Superior temporal gyrus (tissue), 1 donor: ENCODE data around the gene MMP24OS.

Experiments
- DNase-seq: peaks from one replicate; pipeline ENCODE4 v3.0.0-alpha.2; 2016; ENCODE audit errors: extremely low spot score

MMP24OS gene

DNA sequence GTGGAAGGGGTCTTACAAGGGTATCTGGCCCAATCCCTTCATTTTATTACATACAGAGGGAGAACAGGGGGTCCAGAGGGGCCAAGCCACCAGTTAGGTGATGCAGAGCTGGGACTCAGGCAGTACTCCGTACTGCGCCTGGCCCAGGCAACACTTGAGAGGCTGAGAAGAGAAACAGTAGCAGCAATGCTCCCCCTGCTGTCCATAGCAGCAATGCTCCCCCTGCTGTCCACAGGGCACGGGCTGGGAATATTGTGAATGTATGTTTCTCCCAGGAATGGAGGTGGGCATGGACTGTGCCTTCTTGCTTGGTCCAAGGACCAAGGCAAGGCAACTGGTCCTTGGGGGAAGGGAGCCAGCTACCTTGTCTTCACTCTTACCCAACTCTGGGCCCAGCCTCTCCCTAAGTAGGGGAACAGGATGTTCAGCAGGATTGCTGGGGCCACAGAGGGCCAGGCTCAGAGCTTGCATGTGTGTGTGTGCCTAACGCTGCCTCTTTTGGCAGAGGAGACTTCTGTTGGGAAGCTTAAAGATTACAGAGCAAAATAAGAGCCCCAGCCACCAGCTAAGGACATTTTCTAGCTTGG is 29.1 kb upstream of the MMP24OS start:
- DNase-seq = peak; percentile 64

- no peak for DNase-seq
Measured at GRCh38 chr20:35305682-35306556, 28.0 kb upstream of the MMP24OS start.

DNA sequence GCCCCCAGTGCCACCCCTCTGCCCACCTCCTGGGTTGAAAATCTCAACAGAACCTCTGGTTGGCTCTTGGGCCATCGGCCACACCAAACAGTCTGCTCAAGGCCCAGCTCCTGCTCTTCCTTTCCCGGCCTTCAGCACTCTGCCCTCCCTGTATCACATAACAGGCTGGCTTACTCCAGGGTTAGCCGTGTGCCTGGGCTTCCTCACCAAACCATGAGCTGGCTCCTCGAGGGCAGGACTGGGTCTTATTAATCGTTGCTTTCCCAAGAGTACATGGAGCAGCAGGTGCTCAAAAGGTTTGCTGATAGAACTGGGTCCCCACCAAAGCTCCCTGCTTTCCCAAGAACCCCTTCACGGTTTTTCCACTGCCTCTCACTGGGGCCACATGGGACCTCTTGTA is 27.0 kb upstream of the MMP24OS start:
- DNase-seq = no peak

DNA sequence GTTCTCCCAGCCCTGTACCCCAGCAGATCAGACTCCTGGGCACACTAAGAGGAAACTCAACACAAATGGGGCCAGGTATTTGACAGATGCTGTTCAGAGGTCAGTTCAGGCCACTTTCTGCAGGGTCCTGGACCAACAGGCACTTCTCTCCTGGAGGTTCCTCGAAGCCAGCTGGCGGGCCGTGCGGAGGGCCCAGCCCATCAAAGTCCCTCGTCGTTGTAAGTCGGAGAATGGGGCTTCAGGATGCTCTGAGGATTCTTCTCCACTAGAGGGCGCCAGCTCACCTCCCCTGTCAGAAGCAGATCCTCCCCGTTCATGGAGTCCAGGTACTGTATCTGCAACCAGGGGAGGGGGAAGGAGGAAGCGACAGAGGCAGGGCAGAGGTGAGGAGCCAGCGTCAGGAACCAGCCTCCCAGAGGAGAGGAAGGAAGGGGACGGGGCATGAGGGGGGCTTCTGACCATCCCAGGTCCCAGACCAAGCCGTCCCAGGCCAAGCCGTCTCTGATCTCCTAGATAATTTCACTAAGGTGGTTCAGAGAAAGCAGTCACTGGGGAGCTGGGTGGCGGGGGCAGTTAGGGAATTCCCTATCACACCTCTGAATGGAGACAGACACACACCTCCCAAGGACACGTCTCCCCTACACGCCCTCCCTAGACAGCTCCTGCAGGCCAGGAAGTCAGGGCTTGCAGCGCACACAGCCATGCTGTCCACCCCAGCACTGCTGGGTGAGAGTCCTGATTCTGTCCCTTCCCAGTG is 26.0 kb upstream of the MMP24OS start:
- DNase-seq = peak; percentile 88

DNA sequence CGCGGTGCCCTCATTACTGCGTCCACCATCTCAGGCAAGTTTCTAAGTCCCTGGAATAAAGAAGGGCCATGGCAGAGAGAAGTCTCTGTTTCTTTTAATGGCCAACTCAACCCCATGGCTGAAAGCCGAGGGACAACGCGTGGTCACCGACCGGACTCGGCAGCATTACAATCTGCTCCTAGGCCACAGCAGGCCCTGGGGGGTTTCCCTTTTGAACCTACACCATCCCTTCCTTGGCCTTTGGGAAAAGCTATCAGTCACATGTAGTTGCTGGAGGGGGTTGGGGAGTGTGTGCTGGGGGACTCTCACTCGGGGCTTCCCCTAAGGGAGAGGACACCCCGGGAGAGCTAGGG is 25.4 kb upstream of the MMP24OS start:
- no peak for DNase-seq

GRCh38 chr20:35302421-35303335 is 24.8 kb upstream of the MMP24OS start:
- DNase-seq = no peak

DNA sequence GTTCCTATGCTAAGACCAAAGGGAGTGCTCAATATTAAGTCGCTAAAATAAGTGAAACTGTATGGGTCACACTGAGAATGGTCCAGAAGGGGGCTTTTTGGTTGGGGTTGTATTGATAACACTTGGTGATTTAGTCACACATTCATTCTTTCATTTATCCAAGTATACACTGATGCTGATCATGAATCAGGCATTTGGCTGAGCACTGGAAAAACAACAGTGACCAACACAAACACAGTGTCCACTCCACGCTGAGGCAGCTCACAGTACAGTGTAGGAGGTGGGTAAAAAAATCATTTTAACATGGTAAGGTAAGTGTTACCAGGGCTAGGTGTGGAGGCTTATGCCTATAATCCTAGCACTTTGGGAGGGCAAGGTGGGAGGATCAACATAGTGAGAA is 23.5 kb upstream of the MMP24OS start:
- no peak for DNase-seq

GRCh38 chr20:35300469-35301262 is 22.7 kb upstream of the MMP24OS start:
- DNase-seq = no peak

GRCh38 chr20:35299780-35300179 is 21.9 kb upstream of the MMP24OS start:
- DNase-seq = no peak

DNA sequence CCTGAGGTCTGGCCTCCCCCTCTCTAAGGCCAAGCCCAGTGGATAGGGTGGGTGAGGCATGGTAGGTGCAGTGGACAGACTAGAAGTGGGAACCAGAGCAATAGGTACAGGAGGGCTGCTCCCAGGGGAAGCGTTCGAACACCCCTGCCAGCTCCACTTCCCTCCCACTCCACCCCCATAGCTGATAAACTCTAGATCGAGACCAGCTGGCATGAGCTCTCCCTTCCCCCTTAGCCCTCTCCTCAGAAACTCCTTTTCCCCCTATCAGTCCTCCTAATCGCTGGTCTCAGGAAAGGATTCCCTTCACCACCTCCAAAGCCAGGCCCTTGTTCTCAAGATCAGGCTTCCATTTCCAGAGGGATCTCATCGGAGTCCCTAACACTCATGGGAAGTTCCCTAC is 20.3 kb upstream of the MMP24OS start:
- no peak for DNase-seq

DNA sequence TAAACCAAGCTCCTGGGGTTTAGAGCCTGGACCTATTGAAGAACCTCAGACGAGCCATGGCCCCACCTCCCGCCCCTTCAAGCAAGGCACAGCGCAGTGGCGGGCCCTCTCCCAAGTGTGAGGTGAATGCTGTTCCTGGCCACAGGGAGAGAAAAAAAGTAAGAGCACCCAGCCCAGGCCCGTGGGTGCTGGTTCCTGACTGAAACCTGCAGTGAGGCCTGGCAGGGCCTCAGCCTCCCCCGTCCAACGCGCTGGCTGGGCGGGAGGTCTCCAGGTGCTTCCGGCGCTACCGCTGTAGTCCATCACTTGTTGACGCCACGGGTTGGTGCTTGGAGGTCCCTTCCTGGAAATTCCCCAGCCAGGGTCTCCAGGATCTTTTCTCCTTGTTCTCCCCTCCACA is 19.8 kb upstream of the MMP24OS start:
- no peak for DNase-seq

DNA sequence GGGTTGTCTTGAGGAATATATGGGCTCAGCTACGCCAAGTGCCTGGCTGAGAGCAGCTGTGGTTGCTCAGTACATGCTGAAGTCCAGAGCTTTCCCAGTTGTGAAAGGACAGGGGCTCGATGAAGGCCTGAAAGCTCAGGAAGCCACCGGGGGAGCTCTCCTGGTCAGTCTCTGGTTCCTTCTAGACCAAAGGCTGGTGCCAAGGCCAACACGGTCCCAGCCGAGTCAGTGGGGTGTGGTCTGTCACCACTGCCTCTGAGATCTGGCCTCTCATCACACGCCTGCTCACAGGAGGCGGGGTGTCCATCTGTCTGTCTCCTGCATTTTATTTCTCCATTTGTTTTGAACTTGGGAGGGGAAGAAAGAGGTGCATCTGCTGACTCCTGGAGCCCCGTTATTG is 19.2 kb upstream of the MMP24OS start:
- DNase-seq = no peak

DNA sequence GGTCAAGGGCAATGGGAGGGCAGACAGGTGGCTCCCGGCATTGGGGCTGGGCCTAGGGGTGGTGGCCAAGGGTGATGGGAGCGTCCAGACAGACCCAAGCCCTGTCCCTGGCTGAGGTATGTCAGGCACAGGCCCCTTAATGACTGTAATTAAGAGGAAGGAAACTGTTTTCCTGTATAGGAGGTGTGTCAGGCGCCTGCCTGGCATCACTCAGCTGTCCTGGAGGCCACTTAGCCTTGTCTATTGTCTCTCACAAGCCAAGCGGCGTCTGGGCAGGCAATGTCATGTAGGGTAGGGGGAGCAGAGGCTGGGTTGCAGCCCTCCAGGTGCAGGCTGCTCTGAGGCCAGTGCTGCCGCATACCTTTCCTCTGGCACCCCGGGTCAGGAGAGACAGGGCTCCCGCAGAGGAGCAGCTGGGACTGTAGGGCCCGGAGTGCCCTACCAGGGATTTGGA is 18.2 kb upstream of the MMP24OS start:
- no peak for DNase-seq

DNA sequence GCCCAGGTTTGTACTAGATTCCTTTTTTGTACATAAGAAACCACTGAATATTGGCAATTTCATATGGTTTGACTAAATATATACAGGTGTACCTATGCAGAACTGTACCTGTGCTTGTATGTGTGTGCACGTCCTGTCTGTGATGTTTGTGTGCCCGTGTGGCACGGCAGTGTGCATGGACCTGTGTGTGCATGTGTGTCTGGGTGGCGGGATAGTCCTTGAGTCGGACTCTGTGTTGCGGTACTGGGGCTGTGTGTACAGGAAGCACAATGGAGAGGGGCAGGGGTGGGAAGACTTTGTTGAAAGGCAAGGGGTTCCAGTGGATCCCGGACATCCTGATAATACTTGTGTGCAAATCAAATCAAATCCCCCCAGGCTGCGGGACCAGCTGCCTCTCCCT is 17.8 kb upstream of the MMP24OS start:
- DNase-seq = no peak

GRCh38 chr20:35295058-35295457 is 17.1 kb upstream of the MMP24OS start:
- DNase-seq = no peak

DNA sequence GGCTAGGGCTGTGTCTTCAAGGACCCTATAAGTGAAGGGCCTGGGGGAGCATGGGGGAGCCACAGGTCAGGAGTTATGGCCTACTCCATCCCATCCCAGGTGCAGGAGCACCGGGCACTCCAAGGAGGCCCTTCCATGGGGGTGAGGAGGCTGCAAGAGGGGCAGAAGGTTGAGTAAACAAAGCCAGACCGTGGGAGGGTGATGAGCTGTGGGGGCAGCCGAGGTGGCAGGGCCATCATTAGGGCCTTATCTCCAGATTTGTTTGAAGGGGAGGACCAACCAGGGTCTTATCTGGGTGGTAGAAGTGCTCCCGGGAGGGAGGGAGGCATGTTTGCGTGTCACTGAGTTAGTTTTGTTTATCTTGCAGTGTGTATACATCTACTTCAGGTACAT is 16.4 kb upstream of the MMP24OS start:
- no peak for DNase-seq

DNA sequence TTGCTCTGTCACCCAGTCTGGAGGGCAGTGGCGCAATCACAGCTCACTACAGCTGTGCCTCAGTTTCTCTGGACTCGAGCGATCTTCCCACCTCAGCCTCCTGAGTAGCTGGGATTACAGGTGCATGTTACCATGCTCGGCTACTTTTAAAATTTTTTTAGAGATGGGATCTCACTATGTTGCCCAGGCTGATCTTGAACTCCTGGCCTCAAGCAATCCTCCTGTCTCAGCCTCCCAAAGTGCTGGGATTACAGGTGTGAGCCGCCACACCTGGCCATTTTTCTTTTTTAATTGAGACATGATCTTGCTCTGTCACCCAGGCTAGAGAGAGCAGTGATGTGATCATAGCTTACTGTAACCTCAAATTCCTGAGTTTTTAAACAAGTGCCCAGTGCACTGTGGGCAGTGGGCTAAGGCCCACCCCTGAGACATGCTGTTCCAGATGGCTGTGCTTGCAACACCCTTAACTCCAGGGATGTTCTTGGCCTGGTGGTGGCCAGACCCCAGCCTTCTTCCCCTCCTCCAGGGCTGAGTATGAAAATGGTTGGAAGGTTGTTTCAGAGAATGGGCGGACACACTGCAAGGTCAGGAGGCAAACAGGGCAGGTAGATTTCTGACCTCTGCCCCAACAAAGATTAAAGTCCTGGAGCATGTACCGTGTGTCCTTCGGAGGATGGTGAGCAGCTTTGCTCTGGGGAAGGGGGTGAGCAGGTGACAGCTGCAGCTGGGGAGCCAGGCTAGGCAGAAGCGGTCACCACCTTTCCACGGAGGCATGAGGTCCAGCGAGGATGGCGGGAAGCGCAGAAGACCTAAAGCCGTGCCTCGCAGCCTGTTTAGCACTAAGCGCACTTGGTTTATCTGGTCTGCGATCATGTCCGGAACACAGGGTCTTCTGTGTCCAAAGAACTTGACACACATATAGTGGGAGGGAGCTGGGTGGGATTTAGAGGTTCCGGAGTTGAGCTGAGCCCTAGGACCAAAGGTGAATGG is 15.7 kb upstream of the MMP24OS start:
- DNase-seq = no peak

- no peak for DNase-seq
Measured at GRCh38 chr20:35292504-35293285, 14.8 kb upstream of the MMP24OS start.
